Measurements from ENCODE around the gene STAP1. TPM values are rescaled to one million over a fixed set of nuclear protein-coding genes. Genes with fewer than 3 reads are reported as not detected.

STAP1 gene
- total and polyA plus RNA-seq, 2 of the 8 experiments (the other 6 are each of a cell fraction or from before 2014, with no cell fraction given), result not detected

- Histone ChIP-seq H3K79me1 (ENCODE audit: low read depth, low read length) (no peaks in the 10 kb centered on the region), H3K18ac (ENCODE audit: extremely low read depth, low read length) (no peak overlapping the region), H2BK20ac (ENCODE audit: low read length) (no peak overlapping the region), H4K8ac (ENCODE audit: extremely low read depth, insufficient read depth, low read length) (no peak overlapping the region), H2BK120ac (replicated peaks; ENCODE audit: low read depth, low read length) (no peak overlapping the region), H3K27me3 (replicated peaks in 1 of 4; ENCODE audit: control insufficient read depth in 3 of 4, extremely low read depth in 1 of 4, insufficient read depth in 3 of 4, low read length in 3 of 4) (no peaks in the 10 kb centered on the region), H2AFZ (ENCODE audit: low read length) (0 out of 2 replicates have a peak overlapping the region, but pooled peaks have one; percentile 24), H2BK15ac (ENCODE audit: low read length) (no peak overlapping the region), H4K91ac (replicated peaks; ENCODE audit: insufficient read length, low read length) (no peak overlapping the region), H3K4me3 (ENCODE audit: extremely low read depth in 1 of 4, insufficient read depth in 2 of 4, low read depth in 3 of 4, low read length in 4 of 4) (no peak overlapping the region), H3K79me2 (ENCODE audit: control insufficient read depth in 1 of 2, insufficient read depth in 2 of 2, low read length in 2 of 2) (no peaks in the 10 kb centered on the region), H4K5ac (ENCODE audit: insufficient read length, low read depth, low read length) (no peak overlapping the region), H2BK12ac (ENCODE audit: low read depth, low read length) (no peak overlapping the region), H3K9me3 (ENCODE audit: insufficient read depth in 2 of 2, low read depth in 1 of 2, low read length in 1 of 2) (no peaks in the 10 kb centered on the region), H3K4ac (replicated peaks; ENCODE audit: insufficient read length, low read depth, low read length) (no peak overlapping the region), H2BK5ac (ENCODE audit: low read depth, low read length) (no peak overlapping the region), H3K23ac (ENCODE audit: insufficient read length) (no peak overlapping the region), H3K27ac (ENCODE audit: low read depth, low read length) (no peak overlapping the region), H3K4me2 (ENCODE audit: insufficient read depth in 1 of 2, low read depth in 2 of 2, low read length in 2 of 2) (no peak overlapping the region), H3K14ac (ENCODE audit: insufficient read length) (no peak overlapping the region), H3K9ac (replicated peaks in 1 of 4; ENCODE audit: extremely low read depth in 1 of 4, low read depth in 3 of 4, low read length in 3 of 4) (no peak overlapping the region), H2AK5ac (ENCODE audit: low read depth, low read length) (no peak overlapping the region), H3K36me3 (ENCODE audit: control insufficient read depth in 2 of 4, insufficient read depth in 4 of 4, low read length in 3 of 4) (no peaks in the 10 kb centered on the region), H3K23me2 (ENCODE audit: low read depth, low read length) (no peaks in the 10 kb centered on the region), H3K4me1 (replicated peaks in 1 of 4; ENCODE audit: control insufficient read depth in 3 of 4, insufficient read depth in 4 of 4, low read length in 3 of 4) (peaks cover 0 to 7% (median 2%) of the 10 kb centered on the region in 4 experiments; a peak in 1 of 7 replicates), H4K20me1 (replicated peaks in 1 of 2; ENCODE audit: control insufficient read depth in 1 of 2, insufficient read depth in 2 of 2, low read length in 2 of 2) (no peaks in the 10 kb centered on the region), H3K56ac (replicated peaks; ENCODE audit: insufficient read length, low read depth, low read length) (no peak overlapping the region)
- FAIRE-seq (no peak), DNase-seq (ENCODE audit: low read depth in 1 of 2, low spot score in 2 of 2) (no peak)
- ChIA-PET CTCF (ENCODE audit: partially characterized antibody) (no interaction called here), POLR2A (ENCODE audit: partially characterized antibody) (no interaction called here)
- TF ChIP-seq TAF7 (optimal IDR thresholded peaks at IDR 0.05; ENCODE audit: borderline replicate concordance, low read depth, low read length) (no peak), RFX5 (IDR thresholded peaks at IDR 0.05; ENCODE audit: borderline replicate concordance, low read depth, low read length) (no peak), SP1 (IDR thresholded peaks at IDR 0.05; ENCODE audit: low read depth, low read length) (no peak), GTF2F1 (IDR thresholded peaks at IDR 0.05; ENCODE audit: borderline replicate concordance, low read depth, low read length) (no peak), TAF1 (IDR thresholded peaks at IDR 0.05; ENCODE audit: low read depth, low read length) (no peak), YY1 (IDR thresholded peaks at IDR 0.05; ENCODE audit: low read depth, low read length) (no peak), SP2 (IDR thresholded peaks at IDR 0.05; ENCODE audit: low read length) (no peak), RAD21 (IDR thresholded peaks at IDR 0.05 in 1 of 2, conservative IDR thresholded peaks at IDR 0.05 in 1 of 2; ENCODE audit: low read depth in 2 of 2, low read length in 2 of 2) (no peak), EGR1 (IDR thresholded peaks at IDR 0.05; ENCODE audit: borderline replicate concordance, low read depth, low read length) (no peak), CBX8 (IDR thresholded peaks at IDR 0.05; ENCODE audit: borderline replicate concordance, low read depth, low read length) (no peak)
Observed at GRCh38 chr4:67573193-67573592, 14.7 kb downstream of the STAP1 start.

Measured in H1 (cell line).